ENCODE data around the gene CHCHD3. TPM values are rescaled to one million over a fixed set of nuclear protein-coding genes. Genes with fewer than 3 reads are reported as not detected.
A peak's percentile ranks its signal among the peaks of the same experiment; 100 is the strongest.

Gene CHCHD3
- total RNA-seq, 1 donor = 99.7 TPM

- H3K4me3 ChIP-seq (ENCODE audit: low read depth, low read length) = no peak overlapping the region
- DNase-seq (ENCODE audit: low read depth) = no peak
- TF ChIP-seq CTCF (IDR thresholded peaks at IDR 0.05; ENCODE audit: insufficient read depth, low read length) = no peak
Measured at GRCh38 chr7:133056370-133057238, 25.3 kb downstream of the CHCHD3 start.

- peak; percentile 21 for DNase-seq (ENCODE audit: low read depth)
- no peak overlapping the region for H3K4me3 ChIP-seq (ENCODE audit: low read depth, low read length)
- no peak for TF ChIP-seq CTCF (IDR thresholded peaks at IDR 0.05; ENCODE audit: insufficient read depth, low read length)
Measured at GRCh38 chr7:133054162-133054840, 27.6 kb downstream of the CHCHD3 start.

- H3K4me3 ChIP-seq (ENCODE audit: low read depth, low read length) = peak overlapping the region; percentile 7
- no peak for TF ChIP-seq CTCF (IDR thresholded peaks at IDR 0.05; ENCODE audit: insufficient read depth, low read length)
- peak; percentile 97 for DNase-seq (ENCODE audit: low read depth)
Measured at GRCh38 chr7:133053321-133053891, 28.5 kb downstream of the CHCHD3 start.

GRCh38 chr7:133052826-133053225 lies 29.1 kb downstream of the CHCHD3 start:
- no peak for TF ChIP-seq CTCF (IDR thresholded peaks at IDR 0.05; ENCODE audit: insufficient read depth, low read length)
- peak; percentile 70 for DNase-seq (ENCODE audit: low read depth)
- peak overlapping the region; percentile 7 for H3K4me3 ChIP-seq (ENCODE audit: low read depth, low read length)

- TF ChIP-seq CTCF (IDR thresholded peaks at IDR 0.05; ENCODE audit: insufficient read depth, low read length) = no peak
- H3K4me3 ChIP-seq (ENCODE audit: low read depth, low read length) = no peak overlapping the region
- DNase-seq (ENCODE audit: low read depth) = no peak
Measured at GRCh38 chr7:133052401-133052756, 29.5 kb downstream of the CHCHD3 start.

GRCh38 chr7:133051719-133052400 lies 30.0 kb downstream of the CHCHD3 start:
- H3K4me3 ChIP-seq (ENCODE audit: low read depth, low read length) = no peak overlapping the region
- DNase-seq (ENCODE audit: low read depth) = no peak
- no peak for TF ChIP-seq CTCF (IDR thresholded peaks at IDR 0.05; ENCODE audit: insufficient read depth, low read length)
